ENCODE data around the gene ABCC1.
"Not testable (repeated sequence)": the region's sequence is repeated elsewhere in the genome, so short reads cannot be mapped to it uniquely, and the experiment has no call there.

The ABCC1 gene

DNA sequence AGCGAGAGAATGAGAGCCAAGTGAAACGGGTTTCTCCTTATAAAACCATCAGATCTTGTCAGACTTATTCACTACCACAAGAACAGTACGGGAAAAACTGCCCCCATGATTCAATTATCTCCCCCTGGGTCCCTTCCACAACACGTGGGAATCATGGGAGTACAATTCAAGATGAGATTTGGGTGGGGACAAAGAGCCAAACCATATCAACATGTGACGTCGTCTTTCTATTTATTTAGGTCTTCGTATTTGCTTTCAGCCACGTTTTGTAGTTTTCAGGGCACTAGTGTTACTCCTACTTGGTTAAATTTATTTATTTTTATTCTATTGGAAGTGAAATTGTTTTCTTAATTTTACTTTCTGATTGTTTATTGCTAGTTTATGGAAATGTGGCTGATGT lies 33.1 kb upstream of the ABCC1 start:
- Histone ChIP-seq H3K4me2 (ENCODE audit: low read depth, low read length, poor library complexity, severe bottlenecking) (no peak overlapping the region), H3K9me2 (replicated peaks; ENCODE audit: insufficient read depth, low read length) (no peaks in the 10 kb centered on the region), H4K20me1 (ENCODE audit: low read depth, low read length) (no peaks in the 10 kb centered on the region), H3K27me3 (ENCODE audit: low read length) (no peaks in the 10 kb centered on the region), H3K79me2 (ENCODE audit: insufficient read depth, low read length) (no peaks in the 10 kb centered on the region), H3K9me3 (ENCODE audit: insufficient read depth, low read length) (no peaks in the 10 kb centered on the region), H3K4me3 (ENCODE audit: insufficient read depth, low read length, poor library complexity, severe bottlenecking) (no peak overlapping the region), H3K27ac (ENCODE audit: low read depth, low read length) (no peak overlapping the region), H3K36me3 (ENCODE audit: low read length) (no peaks in the 10 kb centered on the region), H3K9ac (ENCODE audit: low read length) (no peak overlapping the region), H3F3A (ENCODE audit: insufficient read depth) (no peaks in the 10 kb centered on the region), H2AFZ (ENCODE audit: low read depth, low read length, severe bottlenecking) (no peak overlapping the region)
- TF ChIP-seq, protein P1, sequence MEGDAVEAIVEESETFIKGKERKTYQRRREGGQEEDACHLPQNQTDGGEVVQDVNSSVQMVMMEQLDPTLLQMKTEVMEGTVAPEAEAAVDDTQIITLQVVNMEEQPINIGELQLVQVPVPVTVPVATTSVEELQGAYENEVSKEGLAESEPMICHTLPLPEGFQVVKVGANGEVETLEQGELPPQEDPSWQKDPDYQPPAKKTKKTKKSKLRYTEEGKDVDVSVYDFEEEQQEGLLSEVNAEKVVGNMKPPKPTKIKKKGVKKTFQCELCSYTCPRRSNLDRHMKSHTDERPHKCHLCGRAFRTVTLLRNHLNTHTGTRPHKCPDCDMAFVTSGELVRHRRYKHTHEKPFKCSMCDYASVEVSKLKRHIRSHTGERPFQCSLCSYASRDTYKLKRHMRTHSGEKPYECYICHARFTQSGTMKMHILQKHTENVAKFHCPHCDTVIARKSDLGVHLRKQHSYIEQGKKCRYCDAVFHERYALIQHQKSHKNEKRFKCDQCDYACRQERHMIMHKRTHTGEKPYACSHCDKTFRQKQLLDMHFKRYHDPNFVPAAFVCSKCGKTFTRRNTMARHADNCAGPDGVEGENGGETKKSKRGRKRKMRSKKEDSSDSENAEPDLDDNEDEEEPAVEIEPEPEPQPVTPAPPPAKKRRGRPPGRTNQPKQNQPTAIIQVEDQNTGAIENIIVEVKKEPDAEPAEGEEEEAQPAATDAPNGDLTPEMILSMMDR (IDR thresholded peaks at IDR 0.05; ENCODE audit: insufficient read depth, low read length, poor library complexity, severe bottlenecking), result no peak
- no peak for TF ChIP-seq EZH2phosphoT487 (conservative IDR thresholded peaks at IDR 0.05; ENCODE audit: low read length)

- H2AFZ ChIP-seq (ENCODE audit: low read depth, low read length, severe bottlenecking); H3K27me3 ChIP-seq (ENCODE audit: low read length); H3K4me2 ChIP-seq (ENCODE audit: low read depth, low read length, poor library complexity, severe bottlenecking); H3K9me3 ChIP-seq (ENCODE audit: insufficient read depth, low read length); H3K79me2 ChIP-seq (ENCODE audit: insufficient read depth, low read length); H3K27ac ChIP-seq (ENCODE audit: low read depth, low read length); H3F3A ChIP-seq (ENCODE audit: insufficient read depth); H3K9me2 ChIP-seq (replicated peaks; ENCODE audit: insufficient read depth, low read length); H4K20me1 ChIP-seq (ENCODE audit: low read depth, low read length); H3K4me3 ChIP-seq (ENCODE audit: insufficient read depth, low read length, poor library complexity, severe bottlenecking); H3K9ac ChIP-seq (ENCODE audit: low read length); H3K36me3 ChIP-seq (ENCODE audit: low read length): not testable (repeated sequence)
These were observed 31.1 kb upstream of the ABCC1 start for GRCh38 chr16:15918314-15918713.

GRCh38 chr16:15919331-15919730 lies 30.1 kb upstream of the ABCC1 start:
- H3K9me2 ChIP-seq (replicated peaks; ENCODE audit: insufficient read depth, low read length), result no peaks in the 10 kb centered on the region
- no peak for TF ChIP-seq EZH2phosphoT487 (conservative IDR thresholded peaks at IDR 0.05; ENCODE audit: low read length)
- TF ChIP-seq, protein P1 (IDR thresholded peaks at IDR 0.05; ENCODE audit: insufficient read depth, low read length, poor library complexity, severe bottlenecking), result no peak
- no peaks in the 10 kb centered on the region for H3F3A ChIP-seq (ENCODE audit: insufficient read depth)
- no peak overlapping the region for H3K4me3 ChIP-seq (ENCODE audit: insufficient read depth, low read length, poor library complexity, severe bottlenecking)
- H3K9me3 ChIP-seq (ENCODE audit: insufficient read depth, low read length), result no peaks in the 10 kb centered on the region
- H3K27ac ChIP-seq (ENCODE audit: low read depth, low read length), result no peak overlapping the region
- H4K20me1 ChIP-seq (ENCODE audit: low read depth, low read length), result no peaks in the 10 kb centered on the region
- no peaks in the 10 kb centered on the region for H3K79me2 ChIP-seq (ENCODE audit: insufficient read depth, low read length)
- no peak overlapping the region for H3K9ac ChIP-seq (ENCODE audit: low read length)
- no peak overlapping the region for H2AFZ ChIP-seq (ENCODE audit: low read depth, low read length, severe bottlenecking)
- no peaks in the 10 kb centered on the region for H3K27me3 ChIP-seq (ENCODE audit: low read length)
- H3K4me2 ChIP-seq (ENCODE audit: low read depth, low read length, poor library complexity, severe bottlenecking), result no peak overlapping the region
- H3K36me3 ChIP-seq (ENCODE audit: low read length), result no peaks in the 10 kb centered on the region

GRCh38 chr16:15924996-15925395 lies 24.4 kb upstream of the ABCC1 start:
- no peak overlapping the region for H3K4me2 ChIP-seq (ENCODE audit: low read depth, low read length, poor library complexity, severe bottlenecking)
- H3K27me3 ChIP-seq (ENCODE audit: low read length), result no peaks in the 10 kb centered on the region
- no peaks in the 10 kb centered on the region for H4K20me1 ChIP-seq (ENCODE audit: low read depth, low read length)
- H3K27ac ChIP-seq (ENCODE audit: low read depth, low read length), result no peak overlapping the region
- no peaks in the 10 kb centered on the region for H3K9me3 ChIP-seq (ENCODE audit: insufficient read depth, low read length)
- H3K9ac ChIP-seq (ENCODE audit: low read length), result no peak overlapping the region
- H3K79me2 ChIP-seq (ENCODE audit: insufficient read depth, low read length), result no peaks in the 10 kb centered on the region
- no peak overlapping the region for H3K4me3 ChIP-seq (ENCODE audit: insufficient read depth, low read length, poor library complexity, severe bottlenecking)
- no peaks in the 10 kb centered on the region for H3K36me3 ChIP-seq (ENCODE audit: low read length)
- H2AFZ ChIP-seq (ENCODE audit: low read depth, low read length, severe bottlenecking), result no peak overlapping the region
- no peaks in the 10 kb centered on the region for H3K9me2 ChIP-seq (replicated peaks; ENCODE audit: insufficient read depth, low read length)
- H3F3A ChIP-seq (ENCODE audit: insufficient read depth), result no peaks in the 10 kb centered on the region
- TF ChIP-seq EZH2phosphoT487 (conservative IDR thresholded peaks at IDR 0.05; ENCODE audit: low read length), result no peak
- TF ChIP-seq, protein P1 (IDR thresholded peaks at IDR 0.05; ENCODE audit: insufficient read depth, low read length, poor library complexity, severe bottlenecking), result no peak

Measured in SU-DHL-6 (cell line).